HG03354 (cell line): ENCODE results near the gene ETFB.

ENCODE experiments used
- ATAC-seq: cut with Tn5 transposase; IDR thresholded peaks from one replicate; pipeline ENCODE4 v1.9.1; 2021; ENCODE audit warnings: mild to moderate bottlenecking; ENCODE audit not compliant: unreplicated experiment, poor library complexity, severe bottlenecking

The ETFB gene

DNA sequence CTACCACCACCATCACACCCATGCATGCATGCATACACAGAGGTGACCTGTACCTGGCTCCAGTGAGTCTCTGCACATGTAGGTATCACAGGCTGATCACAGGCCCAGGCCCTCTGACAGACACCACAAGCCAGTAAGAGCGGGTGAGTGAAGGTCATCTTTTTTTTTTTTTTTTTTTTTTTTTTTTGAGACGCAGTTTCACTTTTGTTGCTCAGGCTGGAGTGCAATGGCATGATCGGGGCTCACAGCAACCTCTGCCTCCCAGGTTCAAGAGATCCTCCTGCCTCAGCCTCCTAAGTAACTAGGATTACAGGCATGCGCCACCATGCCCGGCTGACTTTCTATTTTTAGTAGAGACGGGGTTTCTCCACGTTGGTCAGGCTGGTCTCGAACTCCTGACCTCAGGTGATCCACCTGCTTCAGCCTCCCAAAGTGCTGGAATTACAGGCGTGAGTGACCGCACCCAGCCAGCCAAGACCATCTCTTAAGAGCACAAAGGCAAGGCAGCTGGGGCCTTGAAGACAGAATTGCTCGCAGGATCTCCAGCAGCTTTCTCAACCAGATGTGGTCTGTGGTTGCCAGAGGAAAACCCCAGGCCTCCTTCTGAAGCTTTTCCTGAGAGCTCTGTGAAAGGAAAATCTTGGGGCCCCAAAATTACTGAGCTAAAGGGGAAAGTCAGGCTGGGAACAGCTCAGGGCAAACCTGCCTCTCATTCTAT lies 9.5 kb upstream of the ETFB start:
- no peak for ATAC-seq

DNA sequence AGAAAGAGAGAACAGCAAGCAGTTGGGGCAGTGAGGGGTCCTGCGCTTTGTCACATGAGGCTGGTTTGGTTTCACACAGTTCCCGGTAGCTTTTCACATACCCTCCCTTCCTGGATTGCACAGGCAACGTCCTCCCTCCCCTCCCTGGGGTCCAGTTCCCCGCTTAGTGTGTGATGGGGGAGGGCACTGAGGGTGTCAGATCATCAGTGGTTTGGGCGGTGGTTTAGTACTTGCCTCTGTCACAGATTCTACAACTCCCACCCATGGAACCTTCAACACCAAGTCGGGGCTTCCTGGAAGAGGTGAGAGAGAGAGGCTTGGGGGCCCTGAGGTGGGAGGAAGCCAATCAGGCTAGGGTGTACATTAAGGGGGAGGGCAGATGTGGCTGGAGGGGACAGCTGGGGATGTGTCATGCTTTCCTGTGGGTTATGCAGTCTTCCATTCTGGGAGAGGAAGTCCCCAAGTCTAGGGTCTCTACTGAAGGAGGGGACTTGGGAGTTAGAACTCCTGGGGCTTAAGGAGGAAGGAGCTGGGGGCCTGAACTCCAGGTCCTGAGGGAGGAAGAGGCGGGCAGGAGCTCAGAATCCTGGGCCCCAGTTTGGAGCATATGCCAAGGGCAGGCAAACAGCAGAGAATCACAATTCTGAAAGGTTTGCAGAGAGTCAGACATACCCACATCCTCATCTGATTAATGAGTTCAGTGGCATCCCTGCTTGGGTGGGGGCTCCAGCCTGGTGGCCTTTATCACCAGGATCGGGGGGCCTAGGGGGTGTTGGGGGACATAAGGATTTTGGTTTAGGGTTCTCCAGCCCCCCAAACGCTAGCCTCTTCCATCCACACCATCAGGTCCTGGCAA lies 6.7 kb upstream of the ETFB start, which contains the start of gene NKG7:
NKG7 (minus strand) TSS at position 6 of the 856 bp plus-strand sequence. CDS start 119 bp downstream, outside the sequence.
- ATAC-seq, result peak; percentile 42

DNA sequence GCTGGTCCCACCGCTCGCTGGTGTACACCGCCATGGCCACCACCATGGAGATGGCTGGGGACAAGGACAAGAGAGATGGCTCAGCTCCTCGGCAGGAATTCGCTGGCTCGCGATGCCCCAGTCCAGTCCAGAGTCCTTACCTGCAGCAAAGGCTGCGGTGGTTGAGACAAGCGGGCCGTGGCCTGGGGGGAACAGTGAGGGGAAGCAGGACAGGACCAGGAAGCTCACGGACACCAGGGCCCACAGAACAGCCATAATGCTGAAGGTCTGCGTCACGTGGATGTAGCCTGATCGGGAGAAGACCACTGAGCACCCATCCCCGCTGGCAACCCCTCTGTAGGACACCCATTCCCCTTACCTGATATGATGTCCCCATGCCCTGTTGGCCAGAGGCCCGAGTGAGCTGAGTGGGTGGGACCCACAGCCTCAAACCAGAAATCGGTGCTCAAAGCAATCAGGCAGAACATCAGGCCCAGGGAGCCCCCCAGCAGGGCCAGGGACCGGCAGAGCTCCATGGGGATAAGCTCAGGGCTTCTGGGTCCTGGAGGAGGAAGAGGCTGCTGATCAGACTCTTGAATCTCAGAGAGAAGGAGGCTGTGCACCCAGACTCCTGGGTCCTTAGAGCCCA lies 5.9 kb upstream of the ETFB start:
- no peak for ATAC-seq

DNA sequence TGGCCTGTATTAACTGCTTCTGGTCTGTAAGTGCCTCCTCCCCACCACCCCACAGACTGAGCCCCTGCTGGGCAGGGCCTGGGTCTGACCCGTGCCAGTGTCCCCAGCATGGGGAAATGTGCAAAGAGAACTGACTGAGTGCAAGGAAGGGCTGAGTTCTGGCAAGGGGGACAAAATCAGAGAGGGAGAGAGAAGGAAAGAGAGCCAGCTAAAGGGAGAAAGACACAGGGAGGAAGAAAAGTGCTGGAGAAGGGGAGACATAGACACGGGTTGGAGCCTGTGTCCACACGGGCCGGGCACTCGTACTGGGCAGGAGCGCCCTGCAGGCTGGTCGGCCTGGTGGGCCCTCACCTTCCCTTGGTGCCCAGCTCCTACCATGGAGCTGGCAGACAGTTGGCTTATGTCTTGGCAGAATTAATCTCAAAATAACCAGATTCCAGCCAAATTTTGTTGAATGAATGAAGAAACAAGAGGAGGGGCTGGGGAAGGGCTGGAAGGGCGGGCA lies 5.0 kb upstream of the ETFB start:
- no peak for ATAC-seq

DNA sequence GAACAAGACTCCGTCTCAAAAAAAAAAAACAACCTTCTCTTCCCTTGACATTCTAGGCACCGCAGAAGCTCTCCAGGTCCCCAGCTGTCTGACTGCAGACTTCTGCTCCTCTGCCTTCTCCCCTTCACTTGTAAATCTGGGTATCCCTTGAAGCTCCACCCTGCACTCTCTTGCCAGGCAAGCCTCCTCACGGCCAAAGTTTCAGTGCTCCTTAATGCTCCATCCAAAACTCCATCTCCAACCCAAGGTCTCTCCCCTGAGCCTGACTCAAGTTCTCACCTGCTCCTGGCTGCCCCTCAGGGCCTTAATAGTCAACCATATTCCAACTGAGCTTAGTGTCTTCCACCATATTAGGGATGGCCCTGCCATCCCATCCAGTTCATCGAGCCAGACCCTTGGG lies 4.0 kb upstream of the ETFB start:
- no peak for ATAC-seq

DNA sequence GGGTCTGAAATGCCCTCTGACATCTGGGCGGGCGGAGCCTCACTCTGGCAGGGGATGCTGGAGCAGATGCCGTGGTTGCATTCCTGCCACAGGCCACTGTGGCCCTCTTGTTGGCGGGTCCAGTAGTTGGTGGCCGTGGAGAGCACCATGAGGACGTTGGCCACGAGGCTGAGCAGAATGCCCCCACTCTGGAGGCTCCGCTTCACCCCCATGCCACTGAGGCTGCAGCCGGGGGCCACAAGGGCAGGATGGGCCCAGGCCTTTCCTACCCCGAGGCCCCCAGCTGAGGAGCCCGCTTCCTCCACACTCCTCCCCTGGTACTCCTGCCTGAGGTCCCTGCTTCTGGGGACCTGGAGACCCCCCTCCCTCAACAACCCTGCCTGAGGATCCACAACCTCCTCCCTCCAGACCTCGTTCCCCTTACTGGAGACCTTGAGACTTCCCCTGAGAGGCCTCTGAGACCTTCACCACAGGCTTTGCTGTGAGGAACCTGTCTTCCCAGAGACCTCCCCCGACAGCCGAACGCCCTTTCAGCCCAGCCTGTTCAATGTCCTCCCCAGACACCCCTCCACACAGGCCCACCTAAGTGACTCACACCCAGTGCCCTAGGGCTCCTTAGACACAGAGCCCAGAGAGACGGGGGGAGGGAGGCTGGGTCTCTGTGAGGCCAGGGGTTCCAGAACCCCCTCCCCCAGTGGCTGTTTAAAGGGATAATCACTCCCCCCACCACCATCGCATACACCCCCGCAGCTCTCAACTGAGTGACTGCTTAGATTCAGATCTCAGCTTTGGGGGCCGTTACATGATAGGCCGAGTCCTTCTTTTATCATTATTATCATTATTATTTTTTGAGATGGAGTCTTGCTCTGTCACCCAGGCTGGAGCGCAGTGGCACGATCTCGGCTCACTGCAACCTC lies 2.4 kb upstream of the ETFB start, which contains the start of gene CLDND2:
CLDND2 (minus strand) TSS at position 638 of the 917 bp plus-strand sequence; CDS start at position 212, 426 bp downstream.
- no peak for ATAC-seq

DNA sequence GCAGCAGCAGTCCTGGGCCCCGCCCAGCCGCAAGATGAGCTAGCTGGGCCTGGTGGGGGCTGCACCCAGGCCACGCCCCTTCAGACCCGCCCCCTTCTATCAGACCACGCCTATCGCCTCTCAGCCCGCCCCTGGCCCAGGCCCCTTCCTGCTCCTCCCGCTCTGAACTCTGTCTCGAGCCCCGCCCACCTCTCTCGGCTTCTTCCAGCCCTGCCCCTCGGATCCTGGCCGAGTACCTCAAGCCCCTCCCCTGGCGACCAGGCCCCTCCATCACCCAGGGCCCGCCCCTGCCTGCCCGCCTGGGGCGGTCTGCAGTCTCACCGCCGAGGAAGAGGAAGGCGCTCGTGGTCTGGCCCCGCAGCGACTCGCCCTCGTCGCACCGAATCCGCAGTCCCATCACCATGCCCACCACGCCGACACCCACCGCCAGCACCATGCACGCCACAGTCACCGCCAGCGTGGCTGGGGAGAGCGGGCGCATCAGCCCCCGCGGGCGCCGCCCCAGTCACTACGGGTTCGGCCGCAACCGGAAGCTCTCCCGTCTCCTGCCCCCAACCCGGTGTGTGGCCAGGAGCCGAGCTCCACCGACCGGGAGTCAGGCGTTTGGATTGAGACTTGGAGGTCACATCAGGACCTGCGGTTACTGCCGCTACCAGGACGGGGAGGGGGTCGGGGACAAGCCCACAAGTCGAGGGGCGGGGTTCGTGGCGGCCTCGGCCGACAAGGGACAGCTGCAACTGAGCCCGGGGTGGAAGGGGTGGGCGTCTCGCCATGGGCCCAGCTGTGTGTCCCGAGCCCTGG lies 1.6 kb upstream of the ETFB start:
- peak; percentile 77 for ATAC-seq

DNA sequence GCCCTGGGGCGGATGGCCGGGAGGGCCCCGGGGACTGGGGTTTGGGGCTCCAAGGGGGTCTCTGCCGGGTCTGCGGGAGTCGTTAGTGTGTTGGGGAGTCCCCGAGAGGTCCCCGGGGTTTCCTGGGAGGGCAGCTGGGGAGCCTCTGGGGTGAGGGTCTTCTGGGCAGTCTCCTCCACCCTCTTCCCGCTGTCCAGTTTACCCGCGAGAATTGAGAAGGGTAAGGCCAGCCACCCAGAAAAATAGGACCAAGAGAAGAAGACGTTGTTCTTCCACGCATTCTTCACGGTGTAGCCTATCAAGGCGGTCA lies 1.0 kb upstream of the ETFB start:
- no peak for ATAC-seq

DNA sequence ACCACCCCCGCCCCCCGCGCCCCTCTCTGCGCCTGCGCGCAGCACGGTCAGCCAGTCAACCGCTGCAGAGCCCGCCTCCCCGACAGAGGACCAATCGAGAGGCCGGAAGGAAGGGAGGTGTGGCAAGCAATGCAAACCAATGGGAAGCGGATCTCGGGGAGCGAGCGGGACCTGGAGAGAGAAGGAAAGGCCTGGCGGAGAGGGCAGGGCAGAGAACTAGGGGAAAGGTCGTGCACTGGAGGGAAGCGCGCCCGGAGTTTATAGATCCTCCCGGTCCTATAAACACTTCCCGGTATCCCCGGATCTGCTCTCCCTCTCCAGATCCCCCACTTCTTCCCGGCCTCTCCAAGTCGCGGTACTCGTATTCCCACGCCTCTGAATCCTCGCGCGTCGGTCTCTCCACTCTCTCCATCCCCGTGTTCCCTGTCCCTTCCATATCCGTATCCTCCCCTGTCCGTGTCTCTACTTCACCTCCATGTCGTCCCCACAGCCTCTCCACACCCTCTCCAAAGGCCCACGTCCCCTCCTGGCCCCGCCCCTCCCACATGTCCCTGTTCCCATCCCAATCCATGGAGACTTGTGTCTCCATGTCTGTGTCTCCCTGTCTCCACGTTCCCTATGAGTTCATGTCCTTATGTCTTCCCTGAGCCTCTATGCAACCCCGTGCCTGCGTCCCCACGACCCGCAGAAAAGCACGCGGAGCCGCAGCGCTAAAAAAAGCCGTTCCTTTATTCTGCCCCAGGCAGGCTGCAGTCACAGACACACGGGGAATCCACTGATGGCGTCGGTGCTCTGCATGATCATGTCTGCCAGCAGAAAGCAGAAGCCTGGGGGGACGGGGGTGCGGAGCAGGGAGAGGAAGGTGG lies 434 bp upstream of the ETFB start:
- ATAC-seq, result peak; percentile 47

DNA sequence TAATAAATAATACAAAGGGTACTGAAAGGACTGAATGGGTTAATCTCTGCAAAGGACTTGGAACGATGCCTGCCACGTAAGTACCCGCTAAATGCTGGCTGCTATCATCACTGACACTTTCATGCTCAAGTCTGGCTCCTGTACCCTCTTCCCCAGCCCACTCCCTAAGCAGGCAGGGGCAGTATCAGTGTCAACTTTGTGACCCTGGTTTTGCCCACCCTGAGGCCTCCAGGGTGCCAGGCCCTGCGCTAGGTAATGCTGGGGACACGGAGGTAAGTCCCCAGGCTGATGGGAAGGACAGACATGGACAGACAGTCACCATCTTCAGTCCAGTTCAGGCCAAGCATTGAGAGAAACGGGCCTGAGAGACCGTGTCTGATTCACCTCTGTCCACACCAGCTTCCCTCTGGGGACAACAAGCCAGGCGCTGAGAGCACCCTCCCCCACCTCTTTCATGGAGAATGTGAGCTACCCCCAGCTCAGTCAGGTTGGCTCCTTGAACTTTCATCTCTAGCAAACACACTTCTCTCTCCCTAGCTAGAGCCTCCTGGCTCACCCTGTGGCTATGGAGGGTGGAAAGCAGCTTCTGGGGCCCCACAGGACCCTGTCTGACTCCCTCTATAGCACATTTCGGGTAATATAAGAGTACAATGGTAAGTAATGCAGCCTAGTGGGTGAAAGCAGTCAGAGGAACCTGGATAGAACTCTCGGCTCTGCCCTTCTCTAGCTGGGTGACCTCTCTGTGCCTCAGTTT lies 800 bp downstream of the ETFB start:
- no peak for ATAC-seq

DNA sequence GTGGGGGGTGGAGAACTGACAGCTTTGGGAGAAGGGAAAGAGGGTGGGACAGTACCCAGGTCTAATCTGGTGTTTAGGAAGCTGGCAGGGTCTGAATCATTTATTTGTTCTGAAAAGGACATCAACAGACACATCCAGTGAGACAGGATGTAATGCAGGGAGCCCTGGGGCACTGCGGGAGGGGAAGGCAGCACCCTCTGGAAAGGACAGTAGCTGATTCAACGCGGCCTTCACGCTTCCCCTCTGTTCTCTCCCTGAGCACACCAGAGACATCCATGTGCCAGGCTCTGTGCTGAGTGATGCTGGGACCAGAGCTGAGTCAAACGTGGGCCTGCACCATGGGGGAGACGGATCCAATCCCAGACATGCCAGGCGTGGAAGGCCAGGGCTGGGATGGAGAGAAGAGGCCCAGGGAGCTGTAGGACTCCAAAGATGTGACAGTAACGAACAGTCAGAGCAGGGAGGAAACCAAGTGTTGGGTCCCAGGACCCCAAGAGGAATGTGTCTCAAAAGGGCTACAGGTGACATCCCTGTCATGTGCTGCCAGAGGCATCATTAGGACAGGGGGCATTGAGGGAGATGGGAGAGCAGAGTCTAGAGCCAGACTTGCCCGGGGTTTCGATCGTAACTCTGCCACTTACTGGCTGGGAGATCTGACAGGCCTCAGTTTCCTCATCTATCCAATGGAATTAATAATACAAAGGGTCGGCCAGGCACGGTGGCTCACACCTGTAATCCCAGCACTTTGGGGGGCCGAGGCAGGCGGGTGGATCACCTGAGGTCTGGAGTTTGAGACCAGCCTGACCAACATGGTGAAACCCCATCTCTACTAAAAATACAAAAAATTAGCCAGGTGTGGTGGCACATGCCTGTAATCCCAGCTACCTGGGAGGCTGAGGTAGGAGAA lies 1.7 kb downstream of the ETFB start:
- ATAC-seq, result no peak

DNA sequence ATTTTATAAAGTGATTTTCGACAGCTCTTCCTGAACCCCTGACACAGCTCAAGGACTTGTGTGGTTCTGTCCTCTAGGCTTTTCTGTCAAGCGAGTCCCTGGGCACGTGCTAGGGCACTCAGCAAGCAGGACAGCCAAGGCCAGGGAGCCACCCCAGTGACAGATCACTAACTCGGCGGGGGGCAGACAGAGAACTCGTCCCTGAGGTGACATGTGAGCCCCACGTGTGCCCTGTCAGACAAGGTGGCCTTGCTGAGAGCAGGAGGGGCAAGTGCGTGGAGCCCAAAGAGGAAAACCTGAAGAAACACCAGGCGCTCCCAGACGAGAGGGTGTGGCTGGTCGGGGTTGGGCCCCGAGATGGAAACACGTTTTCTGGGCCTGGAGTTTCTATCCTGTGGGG lies 4.9 kb downstream of the ETFB start:
- ATAC-seq, result no peak

DNA sequence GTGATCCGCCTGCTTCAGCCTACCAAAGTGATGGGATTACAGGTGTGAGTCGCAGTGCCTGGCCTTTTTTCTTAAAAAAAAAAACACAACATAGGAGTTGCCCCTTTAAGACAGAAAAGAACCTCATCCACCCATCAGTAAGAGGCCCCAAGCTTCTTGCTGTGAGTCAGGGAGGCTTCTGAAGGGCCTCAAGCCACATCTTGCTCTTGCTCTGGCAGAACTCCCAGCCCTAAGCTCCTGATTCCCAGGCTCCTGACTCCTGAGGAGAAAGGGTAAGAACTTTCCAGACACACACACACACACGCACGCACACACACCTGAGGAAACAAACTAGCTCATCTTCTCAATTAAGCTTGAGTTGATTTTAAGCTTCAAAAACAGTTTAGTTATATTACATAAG lies 6.9 kb downstream of the ETFB start:
- ATAC-seq, result no peak

DNA sequence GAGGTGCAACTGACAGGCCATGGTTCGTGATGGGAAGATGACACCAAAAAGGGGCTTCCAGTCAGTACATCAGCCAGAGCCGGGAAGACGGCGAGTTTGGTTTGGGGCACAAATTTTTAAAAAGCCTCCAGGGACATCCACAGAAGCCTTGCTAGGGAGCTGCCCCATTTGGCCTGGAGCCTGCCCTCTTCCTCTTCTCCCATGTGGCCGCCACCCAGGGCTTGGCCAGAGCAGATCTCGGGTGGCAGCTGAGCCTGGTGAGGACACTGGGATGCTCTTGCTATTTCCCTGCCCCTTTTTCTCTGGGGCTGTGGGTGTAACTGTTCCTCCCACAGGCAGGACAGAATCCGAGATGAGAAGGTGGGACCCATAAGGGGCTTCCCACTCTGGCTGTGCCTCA lies 8.2 kb downstream of the ETFB start:
- no peak for ATAC-seq

DNA sequence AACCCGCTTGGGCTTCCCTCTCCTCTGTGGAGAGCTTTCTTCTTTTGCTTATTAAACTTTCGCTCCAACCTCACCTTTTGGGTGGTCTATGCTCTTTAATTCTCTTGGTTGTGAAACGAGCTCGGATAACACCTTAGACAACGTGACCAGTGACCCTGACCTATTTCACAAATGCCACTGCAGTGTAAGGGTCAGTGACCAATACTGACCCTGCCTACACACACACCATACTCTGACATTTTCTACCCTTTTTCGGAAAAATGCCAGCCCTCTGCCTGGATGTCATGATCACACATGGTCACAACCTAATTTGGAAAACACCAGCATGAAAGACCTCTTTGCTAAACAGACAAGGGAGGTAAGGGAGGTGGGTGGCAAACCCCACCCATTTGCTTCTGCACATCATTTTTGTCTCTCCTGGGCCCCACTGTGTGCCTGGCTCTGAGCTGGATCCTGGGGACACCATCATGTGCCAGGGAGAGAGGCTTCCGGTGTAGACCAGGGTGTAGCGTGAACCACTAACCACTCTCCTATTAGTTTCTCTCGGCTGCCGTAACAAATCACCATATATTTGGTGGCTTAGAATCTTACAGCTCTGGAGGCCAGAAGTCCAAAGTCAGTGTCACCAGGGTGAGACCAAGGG lies 9.9 kb downstream of the ETFB start:
- ATAC-seq, result no peak

DNA sequence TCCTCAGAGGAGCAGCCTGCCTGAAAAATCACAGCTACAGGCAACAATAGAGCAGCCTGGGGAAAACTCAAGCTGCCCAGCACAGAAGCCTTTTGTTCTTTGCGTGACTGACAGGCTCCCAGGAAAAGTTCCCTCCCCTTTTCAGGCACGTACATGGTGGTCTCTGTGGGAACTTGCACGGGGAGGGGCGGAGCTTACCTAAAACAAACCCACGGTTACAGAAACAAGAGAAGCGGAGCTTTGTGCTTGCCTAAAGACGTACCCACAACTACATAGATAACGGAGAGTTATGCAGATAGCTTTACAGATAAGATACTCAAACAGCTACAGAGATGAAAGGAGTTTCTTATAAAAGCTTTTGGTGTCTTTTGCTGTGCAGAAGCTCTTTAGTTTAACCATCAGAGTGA lies 11.4 kb downstream of the ETFB start:
- ATAC-seq, result no peak
